SK-N-SH treated with all-trans-retinoic acid at 6 μM for 48 hours (cell line): ENCODE results near the gene CCDC146.

Source experiments
- ATAC-seq: fragments of 200-7000 bp; cut with Tn5 transposase; 3 replicates; pipeline ENCODE4 v1.9.1; 2020; ENCODE audit warnings: mild to moderate bottlenecking, moderate library complexity
- BACH2 ChIP-seq: fragments of 250-450 bp; sonication (Bioruptor Pico); IDR thresholded peaks from 2 replicates; pipeline ENCODE4 v1.9.0; 2021; ENCODE audit warnings: mild to moderate bottlenecking, borderline replicate concordance
- ESRRG ChIP-seq: fragments of 250-450 bp; sonication (Bioruptor Pico); IDR thresholded peaks from 2 replicates; pipeline ENCODE4 v1.6.1; 2021; ENCODE audit warnings: mild to moderate bottlenecking
- ISL1 ChIP-seq: fragments of 250-450 bp; sonication (Bioruptor Pico); IDR thresholded peaks from 2 replicates; pipeline ENCODE4 v2.1.2; 2022; ENCODE audit warnings: mild to moderate bottlenecking, moderate library complexity
- PATZ1 ChIP-seq: fragments of 250-450 bp; sonication (Bioruptor Pico); IDR thresholded peaks from 2 replicates; pipeline ENCODE4 v1.8.0; 2020; ENCODE audit warnings: mild to moderate bottlenecking, moderate library complexity, borderline replicate concordance
- PPARA ChIP-seq: fragments of 250-450 bp; sonication (Bioruptor Pico); IDR thresholded peaks from 2 replicates; pipeline ENCODE4 v1.5.0; 2020; ENCODE audit warnings: mild to moderate bottlenecking, borderline replicate concordance
- TCF4 ChIP-seq: fragments of 250-450 bp; sonication (Bioruptor Pico); IDR thresholded peaks from 2 replicates; pipeline ENCODE4 v1.8.0; 2021; ENCODE audit warnings: mild to moderate bottlenecking, moderate library complexity, borderline replicate concordance
- TOX ChIP-seq: fragments of 250-450 bp; sonication (Bioruptor Pico); IDR thresholded peaks from 2 replicates; pipeline ENCODE4 v1.8.0; 2021; ENCODE audit warnings: mild to moderate bottlenecking, moderate library complexity, borderline replicate concordance
- ZC3H10 ChIP-seq: fragments of 250-450 bp; sonication (Bioruptor Pico); IDR thresholded peaks from 2 replicates; pipeline ENCODE4 v1.5.1; 2021; ENCODE audit warnings: mild to moderate bottlenecking, moderate library complexity
- ZFP3 ChIP-seq: fragments of 250-450 bp; sonication (Bioruptor Pico); IDR thresholded peaks from 2 replicates; pipeline ENCODE4 v1.5.0; 2020; ENCODE audit warnings: mild to moderate bottlenecking, moderate library complexity
- ZFP30 ChIP-seq: fragments of 450-650 bp; formaldehyde crosslinking; IDR thresholded peaks from 2 replicates; pipeline ENCODE4 v1.5.0; 2022; ENCODE audit warnings: mild to moderate bottlenecking, moderate library complexity
- ZNF565 ChIP-seq: fragments of 450-650 bp; formaldehyde crosslinking; conservative IDR thresholded peaks from 2 replicates; pipeline ENCODE4 v1.5.0; 2020; ENCODE audit warnings: low read depth, mild to moderate bottlenecking, moderate library complexity
- ZNF70 ChIP-seq: fragments of 450-650 bp; formaldehyde crosslinking; IDR thresholded peaks from 2 replicates; pipeline ENCODE4 v1.5.0; 2020; ENCODE audit warnings: mild to moderate bottlenecking, moderate library complexity
- ZNF8 ChIP-seq: fragments of 450-650 bp; formaldehyde crosslinking; IDR thresholded peaks from 2 replicates; pipeline ENCODE4 v1.5.0; 2020; ENCODE audit warnings: mild to moderate bottlenecking, moderate library complexity
- TF ChIP-seq, protein P1 (sequence below): fragments of 250-450 bp; sonication (Bioruptor Pico); IDR thresholded peaks from 2 replicates; pipeline ENCODE4 v1.5.0; 2020; ENCODE audit warnings: mild to moderate bottlenecking, moderate library complexity
- TF ChIP-seq, protein P2 (sequence below): fragments of 250-450 bp; sonication (Bioruptor Pico); IDR thresholded peaks from 2 replicates; pipeline ENCODE4 v1.5.1; 2020; ENCODE audit warnings: low read depth, mild to moderate bottlenecking, moderate library complexity
- TF ChIP-seq, protein P3 (sequence below): fragments of 250-450 bp; sonication (Bioruptor Pico); IDR thresholded peaks from 2 replicates; pipeline ENCODE4 v1.5.1; 2021; ENCODE audit warnings: mild to moderate bottlenecking, moderate library complexity

Gene CCDC146

DNA sequence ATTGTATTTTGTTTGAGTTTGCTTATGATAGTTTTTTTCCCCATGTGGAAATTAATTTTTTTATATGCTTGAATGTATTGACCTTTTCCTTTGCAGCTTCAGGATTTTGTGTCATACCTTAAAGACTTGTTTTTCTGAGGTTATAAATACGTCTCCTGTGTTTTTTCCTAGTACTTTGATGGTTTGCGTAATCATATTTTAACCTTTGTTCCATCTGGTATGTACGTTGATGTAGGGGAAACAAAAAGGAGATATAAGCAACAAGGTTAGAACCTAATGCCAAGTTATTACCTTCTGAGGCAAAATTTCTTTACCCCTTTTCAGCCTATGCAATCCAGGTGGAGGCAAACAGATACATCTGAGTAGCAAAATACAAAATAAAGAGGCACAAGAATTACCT lies 59.3 kb downstream of the CCDC146 start:
- TF ChIP-seq TCF4 (CRISPR knock-in tag) (no peak), BACH2 (CRISPR knock-in tag) (no peak), ZFP3 (no peak), ZFP30 (CRISPR knock-in tag) (no peak), TOX (CRISPR knock-in tag) (no peak)
- TF ChIP-seq, protein P1, sequence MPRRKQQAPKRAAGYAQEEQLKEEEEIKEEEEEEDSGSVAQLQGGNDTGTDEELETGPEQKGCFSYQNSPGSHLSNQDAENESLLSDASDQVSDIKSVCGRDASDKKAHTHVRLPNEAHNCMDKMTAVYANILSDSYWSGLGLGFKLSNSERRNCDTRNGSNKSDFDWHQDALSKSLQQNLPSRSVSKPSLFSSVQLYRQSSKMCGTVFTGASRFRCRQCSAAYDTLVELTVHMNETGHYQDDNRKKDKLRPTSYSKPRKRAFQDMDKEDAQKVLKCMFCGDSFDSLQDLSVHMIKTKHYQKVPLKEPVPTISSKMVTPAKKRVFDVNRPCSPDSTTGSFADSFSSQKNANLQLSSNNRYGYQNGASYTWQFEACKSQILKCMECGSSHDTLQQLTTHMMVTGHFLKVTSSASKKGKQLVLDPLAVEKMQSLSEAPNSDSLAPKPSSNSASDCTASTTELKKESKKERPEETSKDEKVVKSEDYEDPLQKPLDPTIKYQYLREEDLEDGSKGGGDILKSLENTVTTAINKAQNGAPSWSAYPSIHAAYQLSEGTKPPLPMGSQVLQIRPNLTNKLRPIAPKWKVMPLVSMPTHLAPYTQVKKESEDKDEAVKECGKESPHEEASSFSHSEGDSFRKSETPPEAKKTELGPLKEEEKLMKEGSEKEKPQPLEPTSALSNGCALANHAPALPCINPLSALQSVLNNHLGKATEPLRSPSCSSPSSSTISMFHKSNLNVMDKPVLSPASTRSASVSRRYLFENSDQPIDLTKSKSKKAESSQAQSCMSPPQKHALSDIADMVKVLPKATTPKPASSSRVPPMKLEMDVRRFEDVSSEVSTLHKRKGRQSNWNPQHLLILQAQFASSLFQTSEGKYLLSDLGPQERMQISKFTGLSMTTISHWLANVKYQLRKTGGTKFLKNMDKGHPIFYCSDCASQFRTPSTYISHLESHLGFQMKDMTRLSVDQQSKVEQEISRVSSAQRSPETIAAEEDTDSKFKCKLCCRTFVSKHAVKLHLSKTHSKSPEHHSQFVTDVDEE (CRISPR knock-in tag): no peak
- TF ChIP-seq, all 23 proteins: peak for 0
- ATAC-seq: no peak

- ATAC-seq: no peak
- TF ChIP-seq, protein P2, sequence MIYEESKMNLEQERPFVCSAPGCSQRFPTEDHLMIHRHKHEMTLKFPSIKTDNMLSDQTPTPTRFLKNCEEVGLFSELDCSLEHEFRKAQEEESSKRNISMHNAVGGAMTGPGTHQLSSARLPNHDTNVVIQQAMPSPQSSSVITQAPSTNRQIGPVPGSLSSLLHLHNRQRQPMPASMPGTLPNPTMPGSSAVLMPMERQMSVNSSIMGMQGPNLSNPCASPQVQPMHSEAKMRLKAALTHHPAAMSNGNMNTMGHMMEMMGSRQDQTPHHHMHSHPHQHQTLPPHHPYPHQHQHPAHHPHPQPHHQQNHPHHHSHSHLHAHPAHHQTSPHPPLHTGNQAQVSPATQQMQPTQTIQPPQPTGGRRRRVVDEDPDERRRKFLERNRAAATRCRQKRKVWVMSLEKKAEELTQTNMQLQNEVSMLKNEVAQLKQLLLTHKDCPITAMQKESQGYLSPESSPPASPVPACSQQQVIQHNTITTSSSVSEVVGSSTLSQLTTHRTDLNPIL (CRISPR knock-in tag): no peak
- TF ChIP-seq, protein P1 (CRISPR knock-in tag): no peak
- no peak for TF ChIP-seq ZC3H10 (CRISPR knock-in tag)
These were observed 59.8 kb downstream of the CCDC146 start for GRCh38 chr7:77182261-77182660.

DNA sequence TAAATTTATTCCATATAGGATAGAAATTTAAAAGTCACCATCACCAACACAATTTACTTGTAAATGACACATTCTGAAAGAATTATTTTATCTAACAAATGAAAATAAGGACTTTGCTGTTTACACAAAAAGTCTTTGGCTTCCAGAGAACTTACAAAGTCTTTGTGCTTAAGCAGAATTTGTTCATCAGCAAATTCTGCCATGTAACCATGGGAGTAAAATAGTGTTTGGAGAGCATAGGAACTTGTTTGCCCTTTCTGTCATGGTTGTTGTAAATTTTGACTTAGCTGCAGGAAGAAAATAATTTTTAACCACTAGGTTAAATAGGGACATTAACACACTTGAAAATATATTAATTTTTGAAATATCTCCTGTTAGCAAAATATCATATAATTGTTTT lies 62.0 kb downstream of the CCDC146 start:
- TF ChIP-seq ESRRG (CRISPR knock-in tag) (no peak), PATZ1 (no peak), ZNF70 (CRISPR knock-in tag) (no peak), ZFP30 (CRISPR knock-in tag) (no peak), TCF4 (CRISPR knock-in tag) (no peak), TOX (CRISPR knock-in tag) (no peak), ZNF8 (CRISPR knock-in tag) (no peak), PPARA (CRISPR knock-in tag) (no peak), ZNF565 (CRISPR knock-in tag) (no peak), BACH2 (CRISPR knock-in tag) (no peak), ZC3H10 (CRISPR knock-in tag) (no peak), ISL1 (CRISPR knock-in tag) (no peak)
- TF ChIP-seq, protein P1 (CRISPR knock-in tag): no peak
- TF ChIP-seq, protein P2 (CRISPR knock-in tag): no peak
- TF ChIP-seq, protein P3, sequence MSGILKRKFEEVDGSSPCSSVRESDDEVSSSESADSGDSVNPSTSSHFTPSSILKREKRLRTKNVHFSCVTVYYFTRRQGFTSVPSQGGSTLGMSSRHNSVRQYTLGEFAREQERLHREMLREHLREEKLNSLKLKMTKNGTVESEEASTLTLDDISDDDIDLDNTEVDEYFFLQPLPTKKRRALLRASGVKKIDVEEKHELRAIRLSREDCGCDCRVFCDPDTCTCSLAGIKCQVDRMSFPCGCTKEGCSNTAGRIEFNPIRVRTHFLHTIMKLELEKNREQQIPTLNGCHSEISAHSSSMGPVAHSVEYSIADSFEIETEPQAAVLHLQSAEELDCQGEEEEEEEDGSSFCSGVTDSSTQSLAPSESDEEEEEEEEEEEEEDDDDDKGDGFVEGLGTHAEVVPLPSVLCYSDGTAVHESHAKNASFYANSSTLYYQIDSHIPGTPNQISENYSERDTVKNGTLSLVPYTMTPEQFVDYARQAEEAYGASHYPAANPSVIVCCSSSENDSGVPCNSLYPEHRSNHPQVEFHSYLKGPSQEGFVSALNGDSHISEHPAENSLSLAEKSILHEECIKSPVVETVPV (CRISPR knock-in tag): no peak
- ATAC-seq: no peak
